Endothelial cell of umbilical vein (primary cell): ENCODE measurements around the gene MAP2K1. TPM values are rescaled to one million over a fixed set of nuclear protein-coding genes. Genes with fewer than 3 reads are reported as not detected.

Experiments
- BruUV-seq: library from RNA; stranded (reverse); fragments of 400-500 nt; replicated peaks from 2 replicates; lab custom pipeline; 2021; lab: Mats Ljungman, UMichigan
- CTCF ChIA-PET: fragments of 300-600, 350-600 bp; sonication (Branson Sonifier 250); formaldehyde crosslinking; loops from one replicate; lab custom pipeline; 2021; ENCODE audit warnings: antibody characterized with exemption, inconsistent platforms; lab: Charles Lee
- POLR2A ChIA-PET: fragments of 300-600, 350-600 bp; sonication (Branson Sonifier 250); formaldehyde crosslinking; loops from one replicate; lab custom pipeline; 2021; ENCODE audit warnings: antibody characterized with exemption, inconsistent platforms; lab: Charles Lee
- DNase-seq: peaks from one replicate; pipeline ENCODE4 v3.0.0-alpha.2; 2011; ENCODE audit warnings: low read depth, low spot score
- FAIRE-seq: peaks from 2 replicates; lab custom pipeline; 2011; peaks lifted over from hg19 to GRCh38; lab: Jason Lieb, UNC
- H2AFZ ChIP-seq: 2 replicates; pipeline ENCODE4 v1.6.0; 2012; ENCODE audit warnings: low read depth, low read length, control low read depth, inconsistent platforms
- H3K27ac ChIP-seq: 2 replicates; pipeline ENCODE4 v1.5.1; 2011; ENCODE audit warnings: low read depth, mild to moderate bottlenecking, control low read depth, low read length, moderate library complexity; ENCODE audit not compliant: insufficient read depth
- H3K27me3 ChIP-seq, 2 experiments: 2 replicates each; pipeline versions ENCODE4 v1.6.0 to v1.6.1; 2011; ENCODE audit warnings: low read length in 2 of 2, mixed read lengths in 1 of 2; ENCODE audit not compliant: control insufficient read depth in 2 of 2, insufficient read depth in 2 of 2
- H3K36me3 ChIP-seq, 2 experiments: 2 replicates in 1 of 2; 3 replicates in 1 of 2; pipeline ENCODE4 v1.5.1; 2011; ENCODE audit warnings: low read length in 2 of 2, mild to moderate bottlenecking in 1 of 2, moderate library complexity in 1 of 2; ENCODE audit not compliant: control insufficient read depth in 2 of 2, insufficient read depth in 2 of 2; ENCODE audit errors: extremely low read depth in 1 of 2
- H3K4me1 ChIP-seq: 3 replicates; pipeline ENCODE4 v1.5.1; 2011; ENCODE audit warnings: mild to moderate bottlenecking, low read length; ENCODE audit not compliant: control insufficient read depth, insufficient read depth; ENCODE audit errors: extremely low read depth
- H3K4me2 ChIP-seq: 2 replicates; pipeline ENCODE4 v1.6.1; 2011; ENCODE audit warnings: low read length, control low read depth, mixed read lengths; ENCODE audit not compliant: insufficient read depth
- H3K4me3 ChIP-seq, 3 experiments: fragments of 200-600 bp in 1 of 3; sonication (generic), shearing (Covaris generic) in 1 of 3; replicated peaks in 1 of 3; 2 replicates each; pipeline ENCODE4 v1.5.1; 2011 to 2016; ENCODE audit warnings: control low read depth in 3 of 3, low read length in 3 of 3, mild to moderate bottlenecking in 2 of 3, inconsistent platforms in 1 of 3, low read depth in 1 of 3, moderate library complexity in 1 of 3; ENCODE audit not compliant: insufficient read depth in 1 of 3
- H3K79me2 ChIP-seq: 2 replicates; pipeline ENCODE4 v1.6.0; 2012; ENCODE audit warnings: low read length, inconsistent platforms; ENCODE audit not compliant: control insufficient read depth, insufficient read depth
- H3K9ac ChIP-seq: replicated peaks from 2 replicates; pipeline ENCODE3; 2011; ENCODE audit warnings: low read length, control low read depth; ENCODE audit not compliant: insufficient read depth; ENCODE audit errors: extremely low read depth
- H3K9me1 ChIP-seq: replicated peaks from 3 replicates; pipeline ENCODE4 v1.6.0; 2011; ENCODE audit warnings: mild to moderate bottlenecking, low read length; ENCODE audit not compliant: control insufficient read depth, insufficient read depth; ENCODE audit errors: extremely low read depth
- H3K9me3 ChIP-seq: replicated peaks from 2 replicates; pipeline ENCODE4 v1.5.1; 2012; ENCODE audit warnings: low read length, inconsistent platforms; ENCODE audit not compliant: control insufficient read depth, insufficient read depth
- H4K20me1 ChIP-seq: replicated peaks from 2 replicates; pipeline ENCODE3; 2011; ENCODE audit warnings: mild to moderate bottlenecking, low read length; ENCODE audit not compliant: control insufficient read depth, insufficient read depth; ENCODE audit errors: extremely low read depth
- EZH2 ChIP-seq: IDR thresholded peaks from 2 replicates; pipeline ENCODE4 v1.6.1; 2012; ENCODE audit warnings: borderline replicate concordance, low read depth, mild to moderate bottlenecking, moderate library complexity, low read length, inconsistent platforms; ENCODE audit not compliant: severe bottlenecking
- FOS ChIP-seq: IDR thresholded peaks from 2 replicates; pipeline ENCODE4 v1.6.1; 2011; ENCODE audit warnings: mild to moderate bottlenecking, low read length, moderate library complexity, borderline replicate concordance; ENCODE audit not compliant: insufficient read depth
- GATA2 ChIP-seq: IDR thresholded peaks from 2 replicates; pipeline ENCODE4 v1.7.0; 2011; ENCODE audit warnings: low read depth, mild to moderate bottlenecking, moderate library complexity, mixed read lengths, low read length; ENCODE audit not compliant: insufficient read length, insufficient read depth
- JUN ChIP-seq: IDR thresholded peaks from 2 replicates; pipeline ENCODE4 v1.6.1; 2011; ENCODE audit warnings: borderline replicate concordance, low read depth; ENCODE audit not compliant: insufficient read length, insufficient read depth
- MAX ChIP-seq: IDR thresholded peaks from 2 replicates; pipeline ENCODE4 v1.6.1; 2011; ENCODE audit not compliant: insufficient read depth, insufficient read length
- MYC ChIP-seq: IDR thresholded peaks from one replicate; pipeline ENCODE4 v1.6.1; 2011; ENCODE audit warnings: mild to moderate bottlenecking, low read depth, low read length
- POLR2A ChIP-seq: IDR thresholded peaks from 2 replicates; pipeline ENCODE4 v1.6.1; 2012; ENCODE audit warnings: low read depth, mild to moderate bottlenecking, control low read depth, low read length
- POLR2AphosphoS5 ChIP-seq: IDR thresholded peaks from 2 replicates; pipeline ENCODE4 v1.6.1; 2012; ENCODE audit warnings: low read depth, mild to moderate bottlenecking, control low read depth, low read length, moderate library complexity; ENCODE audit not compliant: insufficient read depth
- dilution Hi-C: fragments of 300-500 bp; cut with MboI; formaldehyde crosslinking; loops from one replicate; pipeline ENCODE4 v1.15.0; 2019; ENCODE audit warnings: low sequenced_read_pairs; ENCODE audit not compliant: extremely low pct_ligation_motif_present
- intact Hi-C: fragments of 100-400 bp; cut with micrococcal nuclease; formaldehyde crosslinking; loops from one replicate; pipeline ENCODE4 v1.10.0; 2022
- polyA plus RNA-seq, 4 experiments: library from polyadenylated mRNA; depleted of rRNA in 3 of 4; stranded (reverse) in 3 of 4; unstranded in 1 of 4; fragments of >200 nt; gene quantifications; 2 replicates each; pipeline versions ENCODE4 v1.2.1 to v1.2.3, GENCODE V29; 2011 to 2012; ENCODE audit warnings: missing spikeins in 1 of 4
- total RNA-seq: library from RNA; stranded (reverse); gene quantifications from 2 replicates; pipeline ENCODE4 v1.2.3, GENCODE V29; 2021
- TF ChIP-seq, protein P1 (sequence below), 2 donors: IDR thresholded peaks; 1 replicate in 1 of 2; 2 replicates in 1 of 2; pipeline ENCODE4 v1.5.1; 2011; ENCODE audit warnings: low read length in 2 of 2, mild to moderate bottlenecking in 2 of 2, moderate library complexity in 2 of 2, control low read depth in 1 of 2, inconsistent platforms in 1 of 2, low read depth in 1 of 2; ENCODE audit not compliant: insufficient read depth in 1 of 2; ENCODE audit errors: extremely low read depth in 1 of 2

Gene MAP2K1
- total and polyA plus RNA-seq, 2 donors (not counting 3 experiments of a cell fraction or from before 2014, with no cell fraction given) = 30.9 to 45.1 TPM

DNA sequence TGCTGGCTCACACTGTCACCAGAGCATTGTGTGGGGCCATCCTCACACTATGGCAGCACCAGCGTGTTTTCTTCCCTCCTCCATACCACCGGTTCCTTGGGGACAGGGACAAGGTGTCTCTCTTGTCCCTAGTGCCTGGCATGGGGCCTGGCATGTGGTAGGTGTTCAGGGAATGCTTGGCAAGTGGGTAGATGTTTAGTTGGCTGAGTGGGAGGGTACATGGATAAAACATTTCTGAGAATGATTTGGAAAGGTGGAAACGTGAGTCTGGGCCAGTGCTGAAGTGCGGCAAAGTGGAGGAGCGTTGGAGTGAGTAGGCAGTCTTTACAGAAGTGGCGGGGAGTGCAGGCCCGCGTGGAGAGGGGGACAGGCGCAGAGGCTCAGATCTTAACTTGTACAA lies 95.8 kb downstream of the MAP2K1 start:
- H3K79me2 ChIP-seq = no peaks in the 10 kb centered on the region
- H3K4me3 ChIP-seq = no peak overlapping the region
- POLR2A ChIA-PET = no interaction called here
- H3K36me3 ChIP-seq = peaks cover 0 to 11% of the 10 kb centered on the region in 2 experiments
- no TSS peak for BruUV-seq
- no peak overlapping the region for H3K27ac ChIP-seq
- dilution Hi-C loops (no loop called here), intact Hi-C loops (no loop called here)
- H3K9me1 ChIP-seq = no peaks in the 10 kb centered on the region
- no peak for FAIRE-seq
- no peaks in the 10 kb centered on the region for H3K27me3 ChIP-seq
- no peak for DNase-seq
- CTCF ChIA-PET = no interaction called here
- H3K4me2 ChIP-seq = no peak overlapping the region
- H3K9ac ChIP-seq = no peak overlapping the region
- H3K9me3 ChIP-seq = no peaks in the 10 kb centered on the region
- H3K4me1 ChIP-seq = no peaks in the 10 kb centered on the region
- H2AFZ ChIP-seq = no peak overlapping the region
- no peaks in the 10 kb centered on the region for H4K20me1 ChIP-seq
- TF ChIP-seq MAX (no peak), FOS (no peak), EZH2 (no peak), JUN (no peak), GATA2 (no peak), POLR2A (no peak), POLR2AphosphoS5 (no peak), MYC (no peak)
- TF ChIP-seq, protein P1, sequence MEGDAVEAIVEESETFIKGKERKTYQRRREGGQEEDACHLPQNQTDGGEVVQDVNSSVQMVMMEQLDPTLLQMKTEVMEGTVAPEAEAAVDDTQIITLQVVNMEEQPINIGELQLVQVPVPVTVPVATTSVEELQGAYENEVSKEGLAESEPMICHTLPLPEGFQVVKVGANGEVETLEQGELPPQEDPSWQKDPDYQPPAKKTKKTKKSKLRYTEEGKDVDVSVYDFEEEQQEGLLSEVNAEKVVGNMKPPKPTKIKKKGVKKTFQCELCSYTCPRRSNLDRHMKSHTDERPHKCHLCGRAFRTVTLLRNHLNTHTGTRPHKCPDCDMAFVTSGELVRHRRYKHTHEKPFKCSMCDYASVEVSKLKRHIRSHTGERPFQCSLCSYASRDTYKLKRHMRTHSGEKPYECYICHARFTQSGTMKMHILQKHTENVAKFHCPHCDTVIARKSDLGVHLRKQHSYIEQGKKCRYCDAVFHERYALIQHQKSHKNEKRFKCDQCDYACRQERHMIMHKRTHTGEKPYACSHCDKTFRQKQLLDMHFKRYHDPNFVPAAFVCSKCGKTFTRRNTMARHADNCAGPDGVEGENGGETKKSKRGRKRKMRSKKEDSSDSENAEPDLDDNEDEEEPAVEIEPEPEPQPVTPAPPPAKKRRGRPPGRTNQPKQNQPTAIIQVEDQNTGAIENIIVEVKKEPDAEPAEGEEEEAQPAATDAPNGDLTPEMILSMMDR (IDR thresholded peaks at IDR 0.05; ENCODE audit: extremely low read depth in 1 of 2, insufficient read depth in 1 of 2, low read depth in 1 of 2, low read length in 2 of 2) = no peak
